ENCODE measurements around the gene SYNE4. TPM values are rescaled to one million over a fixed set of nuclear protein-coding genes. Genes with fewer than 3 reads are reported as not detected.

SYNE4 gene
- total RNA-seq, 2 experiments from 2014 or later = 2.7 to 4.5 TPM

DNA sequence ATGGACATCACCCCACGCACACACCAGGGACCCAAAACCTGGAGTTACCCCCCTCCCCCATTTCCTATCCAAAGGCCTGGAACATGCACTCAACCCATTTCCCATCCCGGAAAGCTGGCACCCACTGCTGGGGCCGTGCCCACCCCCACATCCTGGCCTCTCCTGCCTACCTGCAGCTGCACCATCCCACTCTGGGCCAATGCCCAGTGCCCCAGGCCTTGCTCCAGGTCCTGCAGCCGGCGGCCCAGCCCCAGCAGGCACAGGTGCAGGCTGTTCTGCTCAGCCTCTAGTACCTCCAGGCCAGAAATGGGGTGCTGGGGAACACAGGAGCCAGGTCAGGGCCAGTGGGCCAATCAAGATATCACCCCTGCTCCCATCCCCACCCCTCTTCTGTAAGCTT, 1.7 kb downstream of the SYNE4 start:
- ChIA-PET POLR2A (no interaction called here), CTCF (ENCODE audit: unreplicated experiment) (no interaction called here)
- Histone ChIP-seq H3K4me1 (ENCODE audit: insufficient read depth, low read length, poor library complexity, severe bottlenecking) (no peaks in the 10 kb centered on the region), H3K79me2 (ENCODE audit: insufficient read depth, low read depth, low read length) (no peaks in the 10 kb centered on the region), H3K4me2 (ENCODE audit: low read length) (no peak overlapping the region), H3K36me3 (ENCODE audit: insufficient read depth, low read length) (peaks cover 6% of the 10 kb centered on the region; the same call in 1 of the 2 replicates), H3K9me3 (ENCODE audit: low read length) (no peaks in the 10 kb centered on the region), H2AFZ (ENCODE audit: low read length) (no peak overlapping the region), H3K27ac (ENCODE audit: low read depth, low read length, poor library complexity, severe bottlenecking) (no peak overlapping the region), H3K9me2 (ENCODE audit: insufficient read depth, low read length) (no peaks in the 10 kb centered on the region), H3K4me3 (ENCODE audit: low read depth, low read length, poor library complexity, severe bottlenecking) (no peak overlapping the region), H4K20me1 (ENCODE audit: insufficient read depth, low read length) (no peaks in the 10 kb centered on the region)
- BruUV-seq (replicated peaks) = no TSS peak
- no peak for TF ChIP-seq EZH2phosphoT487 (IDR thresholded peaks at IDR 0.05; ENCODE audit: borderline replicate concordance, low read depth, low read length)
- TF ChIP-seq CTCF (conservative IDR thresholded peaks at IDR 0.05; ENCODE audit: low read length) = no peak
- intact Hi-C loops (cut with micrococcal nuclease; ENCODE audit: unreplicated experiment) = no loop called here
- no peak for DNase-seq (ENCODE audit: low spot score)

DNA sequence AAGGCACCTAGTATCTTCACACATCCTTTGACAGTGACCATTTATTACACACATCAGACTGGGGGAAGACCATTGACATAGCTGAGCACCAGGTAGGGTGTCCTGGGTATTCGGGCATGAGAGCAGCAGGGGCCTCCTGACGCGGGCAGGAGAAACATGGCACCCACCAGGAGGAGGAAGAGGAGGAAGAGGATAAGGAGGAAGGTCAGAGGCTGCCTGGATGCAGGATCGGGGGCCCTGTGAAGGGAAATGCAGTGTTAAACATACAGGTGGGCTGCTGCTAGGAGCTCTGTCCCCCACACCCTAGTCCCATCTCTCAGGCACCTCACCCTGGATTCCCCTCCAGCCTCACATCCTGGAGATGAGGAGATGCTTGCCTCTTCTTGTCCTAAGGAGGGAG, 5.3 kb downstream of the SYNE4 start:
- no peak overlapping the region for H3K4me3 ChIP-seq (ENCODE audit: low read depth, low read length, poor library complexity, severe bottlenecking)
- no peaks in the 10 kb centered on the region for H3K9me2 ChIP-seq (ENCODE audit: insufficient read depth, low read length)
- intact Hi-C loops (cut with micrococcal nuclease; ENCODE audit: unreplicated experiment) = no loop called here
- H3K36me3 ChIP-seq (ENCODE audit: insufficient read depth, low read length) = peaks cover 21% of the 10 kb centered on the region
- POLR2A ChIA-PET = no interaction called here
- no peak overlapping the region for H3K27ac ChIP-seq (ENCODE audit: low read depth, low read length, poor library complexity, severe bottlenecking)
- 0 out of 2 replicates have a peak, but pooled peaks cover 4% of the 10 kb centered on the region for H4K20me1 ChIP-seq (ENCODE audit: insufficient read depth, low read length)
- H3K4me1 ChIP-seq (ENCODE audit: insufficient read depth, low read length, poor library complexity, severe bottlenecking) = no peaks in the 10 kb centered on the region
- no peaks in the 10 kb centered on the region for H3K9me3 ChIP-seq (ENCODE audit: low read length)
- CTCF ChIA-PET (ENCODE audit: unreplicated experiment) = no interaction called here
- TF ChIP-seq CTCF (conservative IDR thresholded peaks at IDR 0.05; ENCODE audit: low read length) (no peak), EZH2phosphoT487 (IDR thresholded peaks at IDR 0.05; ENCODE audit: borderline replicate concordance, low read depth, low read length) (no peak)
- no peak overlapping the region for H2AFZ ChIP-seq (ENCODE audit: low read length)
- H3K79me2 ChIP-seq (ENCODE audit: insufficient read depth, low read depth, low read length) = peaks cover 6% of the 10 kb centered on the region; the same call in 1 of the 2 replicates
- DNase-seq (ENCODE audit: low spot score) = no peak
- BruUV-seq (replicated peaks) = no TSS peak
- H3K4me2 ChIP-seq (ENCODE audit: low read length) = no peak overlapping the region

DNA sequence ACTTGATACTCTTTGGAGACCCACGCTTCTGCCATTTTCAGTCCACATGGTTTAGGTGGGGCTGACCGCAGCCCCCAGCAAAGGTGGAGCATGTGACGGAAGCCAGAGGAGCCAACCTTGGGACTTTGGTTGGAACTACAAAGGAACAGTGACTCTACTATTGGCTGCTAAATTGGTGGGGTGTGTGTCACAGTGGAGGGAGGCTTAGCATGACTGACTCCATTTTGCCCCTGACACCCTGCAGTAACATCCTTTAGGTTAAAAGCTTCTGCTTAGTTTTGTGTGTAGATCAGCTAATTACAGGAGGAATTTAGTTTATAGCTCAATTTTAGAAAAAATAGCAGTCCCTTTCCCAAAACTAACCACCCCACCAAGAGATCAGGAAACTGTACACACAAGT, 7.0 kb downstream of the SYNE4 start:
- Histone ChIP-seq H3K27ac (ENCODE audit: low read depth, low read length, poor library complexity, severe bottlenecking) (no peak overlapping the region), H3K36me3 (ENCODE audit: insufficient read depth, low read length) (peaks cover 30% of the 10 kb centered on the region), H3K4me1 (ENCODE audit: insufficient read depth, low read length, poor library complexity, severe bottlenecking) (peaks cover 3% of the 10 kb centered on the region), H4K20me1 (ENCODE audit: insufficient read depth, low read length) (0 out of 2 replicates have a peak, but pooled peaks cover 4% of the 10 kb centered on the region), H3K4me2 (ENCODE audit: low read length) (no peak overlapping the region), H3K9me2 (ENCODE audit: insufficient read depth, low read length) (no peaks in the 10 kb centered on the region), H3K9me3 (ENCODE audit: low read length) (no peaks in the 10 kb centered on the region), H3K79me2 (ENCODE audit: insufficient read depth, low read depth, low read length) (peaks cover 9% of the 10 kb centered on the region; the same call in 1 of the 2 replicates), H2AFZ (ENCODE audit: low read length) (no peak overlapping the region), H3K4me3 (ENCODE audit: low read depth, low read length, poor library complexity, severe bottlenecking) (no peak overlapping the region)
- CTCF ChIA-PET (ENCODE audit: unreplicated experiment) = interaction anchor here (0.6 kb wide), 1 partner anchor 55 kb away, joined by 3 read pairs; no protein-coding TSS in a partner anchor
- TF ChIP-seq CTCF (conservative IDR thresholded peaks at IDR 0.05; ENCODE audit: low read length) = no peak
- no peak for TF ChIP-seq EZH2phosphoT487 (IDR thresholded peaks at IDR 0.05; ENCODE audit: borderline replicate concordance, low read depth, low read length)
- DNase-seq (ENCODE audit: low spot score) = no peak
- POLR2A ChIA-PET = interaction anchor here (0.5 to 0.7 kb wide), 3 partner anchors 28 to 1081 kb away, joined by 3 read pairs; no protein-coding TSS in a partner anchor
- no TSS peak for BruUV-seq (replicated peaks)
- intact Hi-C loops (cut with micrococcal nuclease; ENCODE audit: unreplicated experiment) = no loop called here
